Measurements from ENCODE around the gene FAM219A. TPM values are rescaled to one million over a fixed set of nuclear protein-coding genes. Genes with fewer than 3 reads are reported as not detected.

The FAM219A gene
- total and polyA plus RNA-seq, 7 experiments from 2014 or later, result 0.67 to 14.6 (median 12.4) TPM

- ChIA-PET CTCF (no interaction called here), POLR2A (no interaction called here)
- Mint-ChIP-seq H3K9me3 (no peaks in the 10 kb centered on the region), H3K36me3 (peaks cover 0 to 17% (median 0%) of the 10 kb centered on the region in 5 donors), H3K27ac (no peak overlapping the region), H3K27me3 (no peaks in the 10 kb centered on the region), H3K4me1 (peaks cover 0 to 7% (median 0%) of the 10 kb centered on the region in 7 donors), H3K4me3 (no peak overlapping the region)
- no peak for ATAC-seq
- no peak for DNase-seq
- Histone ChIP-seq H3K9me3 (ENCODE audit: control insufficient read depth in 2 of 3, low read length in 3 of 3) (no peaks in the 10 kb centered on the region), H3K27ac (ENCODE audit: low read depth, low read length) (no peak overlapping the region), H3K27me3 (ENCODE audit: control insufficient read depth in 2 of 2, insufficient read depth in 2 of 2, low read length in 2 of 2) (no peaks in the 10 kb centered on the region), H3K36me3 (ENCODE audit: control insufficient read depth in 2 of 3, insufficient read depth in 3 of 3, low read length in 3 of 3) (no peaks in the 10 kb centered on the region), H3K4me1 (ENCODE audit: control insufficient read depth in 2 of 2, insufficient read depth in 2 of 2, low read length in 2 of 2) (no peaks in the 10 kb centered on the region), H3K4me3 (ENCODE audit: low read length) (no peak overlapping the region)
- intact Hi-C loops (cut with micrococcal nuclease), result no loop called here
Measured at GRCh38 chr9:34419716-34420504, 38.5 kb downstream of the FAM219A start.

- Mint-ChIP-seq H3K4me3 (no peak overlapping the region), H3K9me3 (peaks cover 0 to 2% (median 0%) of the 10 kb centered on the region in 11 donors), H3K27me3 (no peaks in the 10 kb centered on the region), H3K4me1 (peaks cover 0 to 2% (median 0%) of the 10 kb centered on the region in 7 donors), H3K36me3 (peaks cover 0 to 15% (median 0%) of the 10 kb centered on the region in 5 donors), H3K27ac (no peak overlapping the region)
- POLR2A ChIA-PET, result no interaction called here
- ATAC-seq (no peak), DNase-seq (no peak)
- Histone ChIP-seq H3K4me1 (ENCODE audit: control insufficient read depth in 2 of 2, insufficient read depth in 2 of 2, low read length in 2 of 2) (no peaks in the 10 kb centered on the region), H3K36me3 (ENCODE audit: control insufficient read depth in 2 of 3, insufficient read depth in 3 of 3, low read length in 3 of 3) (no peaks in the 10 kb centered on the region), H3K9me3 (ENCODE audit: control insufficient read depth in 2 of 3, low read length in 3 of 3) (no peaks in the 10 kb centered on the region), H3K27me3 (ENCODE audit: control insufficient read depth in 2 of 2, insufficient read depth in 2 of 2, low read length in 2 of 2) (no peaks in the 10 kb centered on the region), H3K27ac (ENCODE audit: low read depth, low read length) (no peak overlapping the region), H3K4me3 (ENCODE audit: low read length) (no peak overlapping the region)
- CTCF ChIA-PET, result no interaction called here
- intact Hi-C loops (cut with micrococcal nuclease), result no loop called here
Measured at GRCh38 chr9:34417734-34418133, 40.6 kb downstream of the FAM219A start.

- ChIA-PET POLR2A (no interaction called here), CTCF (interaction anchor here (1.5 kb wide), 1 partner anchor 9 kb away, joined by 5 read pairs; no protein-coding TSS in a partner anchor)
- no peaks in the 10 kb centered on the region for H3K27me3 ChIP-seq (ENCODE audit: control insufficient read depth in 2 of 2, insufficient read depth in 2 of 2, low read length in 2 of 2)
- H3K4me1 Mint-ChIP-seq, result peaks cover 0 to 14% (median 0%) of the 10 kb centered on the region in 7 donors
- no peaks in the 10 kb centered on the region for H3K27me3 Mint-ChIP-seq
- no peak overlapping the region for H3K27ac ChIP-seq (ENCODE audit: low read depth, low read length)
- no peak for ATAC-seq
- H3K9me3 ChIP-seq (ENCODE audit: control insufficient read depth in 2 of 3, low read length in 3 of 3), result no peaks in the 10 kb centered on the region
- H3K9me3 Mint-ChIP-seq, result peaks cover 0 to 6% (median 0%) of the 10 kb centered on the region in 11 donors
- H3K36me3 Mint-ChIP-seq, result peaks cover 0 to 21% (median 5%) of the 10 kb centered on the region in 5 donors
- no peak overlapping the region for H3K27ac Mint-ChIP-seq
- no peak overlapping the region for H3K4me3 ChIP-seq (ENCODE audit: low read length)
- intact Hi-C loops (cut with micrococcal nuclease), result no loop called here
- H3K36me3 ChIP-seq (ENCODE audit: control insufficient read depth in 2 of 3, insufficient read depth in 3 of 3, low read length in 3 of 3), result no peaks in the 10 kb centered on the region
- peak in 6 of 9 donors; percentile 5 to 36 (median 20) for DNase-seq
- no peaks in the 10 kb centered on the region for H3K4me1 ChIP-seq (ENCODE audit: control insufficient read depth in 2 of 2, insufficient read depth in 2 of 2, low read length in 2 of 2)
- no peak overlapping the region for H3K4me3 Mint-ChIP-seq
Measured at GRCh38 chr9:34413231-34413852, 45.0 kb downstream of the FAM219A start.

DNA sequence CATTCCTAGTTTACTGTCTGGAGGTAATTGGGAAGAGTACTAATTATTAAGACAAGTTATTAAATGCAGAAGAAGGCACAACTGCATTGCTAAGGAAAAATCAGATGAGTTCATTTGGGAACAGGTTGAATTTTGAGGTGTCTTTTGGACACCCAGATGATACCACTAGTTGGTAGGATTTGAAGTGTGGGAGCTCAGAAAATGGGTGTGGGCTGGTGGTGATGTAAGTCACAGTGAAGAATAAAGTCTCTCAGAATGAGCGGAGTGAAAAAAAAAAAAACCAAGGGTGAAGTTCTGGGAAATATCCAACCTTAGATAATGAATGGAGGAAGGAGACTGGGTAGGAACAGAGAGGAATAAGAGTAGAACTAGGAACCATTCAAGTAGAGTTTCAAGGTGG lies 46.0 kb downstream of the FAM219A start:
- CTCF ChIA-PET, result interaction anchor here (1.5 kb wide), 1 partner anchor 8 kb away, joined by 5 read pairs; no protein-coding TSS in a partner anchor
- intact Hi-C loops (cut with micrococcal nuclease), result no loop called here
- DNase-seq (no peak), ATAC-seq (no peak)
- Mint-ChIP-seq H3K27ac (no peak overlapping the region), H3K36me3 (peaks cover 0 to 14% (median 5%) of the 10 kb centered on the region in 5 donors), H3K27me3 (no peaks in the 10 kb centered on the region), H3K4me1 (peaks cover 0 to 14% (median 0%) of the 10 kb centered on the region in 7 donors), H3K9me3 (peaks cover 0 to 6% (median 0%) of the 10 kb centered on the region in 11 donors), H3K4me3 (no peak overlapping the region)
- Histone ChIP-seq H3K4me3 (ENCODE audit: low read length) (no peak overlapping the region), H3K9me3 (ENCODE audit: control insufficient read depth in 2 of 3, low read length in 3 of 3) (no peaks in the 10 kb centered on the region), H3K27ac (ENCODE audit: low read depth, low read length) (no peak overlapping the region), H3K27me3 (ENCODE audit: control insufficient read depth in 2 of 2, insufficient read depth in 2 of 2, low read length in 2 of 2) (no peaks in the 10 kb centered on the region), H3K4me1 (ENCODE audit: control insufficient read depth in 2 of 2, insufficient read depth in 2 of 2, low read length in 2 of 2) (no peaks in the 10 kb centered on the region), H3K36me3 (ENCODE audit: control insufficient read depth in 2 of 3, insufficient read depth in 3 of 3, low read length in 3 of 3) (no peaks in the 10 kb centered on the region)
- POLR2A ChIA-PET, result interaction anchor here (0.6 kb wide), 1 partner anchor 61 kb away, joined by 3 read pairs; no protein-coding TSS in a partner anchor

- Histone ChIP-seq H3K27me3 (ENCODE audit: control insufficient read depth in 2 of 2, insufficient read depth in 2 of 2, low read length in 2 of 2) (no peaks in the 10 kb centered on the region), H3K36me3 (ENCODE audit: control insufficient read depth in 2 of 3, insufficient read depth in 3 of 3, low read length in 3 of 3) (no peaks in the 10 kb centered on the region), H3K4me3 (ENCODE audit: low read length) (no peak overlapping the region), H3K9me3 (ENCODE audit: control insufficient read depth in 2 of 3, low read length in 3 of 3) (no peaks in the 10 kb centered on the region), H3K27ac (ENCODE audit: low read depth, low read length) (no peak overlapping the region), H3K4me1 (ENCODE audit: control insufficient read depth in 2 of 2, insufficient read depth in 2 of 2, low read length in 2 of 2) (no peaks in the 10 kb centered on the region)
- peaks cover 0 to 18% (median 5%) of the 10 kb centered on the region in 5 donors for H3K36me3 Mint-ChIP-seq
- H3K4me1 Mint-ChIP-seq, result peaks cover 0 to 14% (median 0%) of the 10 kb centered on the region in 7 donors
- H3K9me3 Mint-ChIP-seq, result peaks cover 0 to 6% (median 0%) of the 10 kb centered on the region in 11 donors
- H3K27me3 Mint-ChIP-seq, result no peaks in the 10 kb centered on the region
- ChIA-PET POLR2A (no interaction called here), CTCF (no interaction called here)
- intact Hi-C loops (cut with micrococcal nuclease), result loop anchor here in 1 of 2 donors (10.0 kb wide), 1 partner anchor 186 kb away; no protein-coding TSS in a partner anchor
- no peak overlapping the region for H3K4me3 Mint-ChIP-seq
- H3K27ac Mint-ChIP-seq, result no peak overlapping the region
- ATAC-seq, result no peak
- DNase-seq, result no peak
Measured at GRCh38 chr9:34409154-34409553, 49.2 kb downstream of the FAM219A start.

DNA sequence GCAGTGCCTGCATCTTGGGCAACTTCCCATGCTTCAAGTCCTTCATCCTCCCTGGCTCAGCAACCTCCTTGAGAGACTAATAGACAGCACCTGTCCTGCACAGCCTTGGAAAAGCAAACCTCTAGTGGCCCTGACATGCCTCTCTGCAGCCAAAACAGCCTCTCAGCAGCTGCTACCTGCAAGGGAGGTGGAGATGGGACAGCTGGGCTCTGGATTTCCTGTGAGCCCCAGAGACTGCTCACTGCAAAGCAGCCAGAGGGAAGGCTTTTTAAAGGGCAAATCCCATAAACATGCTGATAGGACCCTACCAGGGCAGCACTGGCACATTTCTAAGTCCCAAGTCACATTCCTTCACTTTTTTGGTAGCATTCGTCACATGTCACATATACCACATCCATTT lies 50.2 kb downstream of the FAM219A start:
- no peaks in the 10 kb centered on the region for H3K27me3 Mint-ChIP-seq
- Histone ChIP-seq H3K27me3 (ENCODE audit: control insufficient read depth in 2 of 2, insufficient read depth in 2 of 2, low read length in 2 of 2) (no peaks in the 10 kb centered on the region), H3K36me3 (ENCODE audit: control insufficient read depth in 2 of 3, insufficient read depth in 3 of 3, low read length in 3 of 3) (peaks cover 0 to 3% (median 0%) of the 10 kb centered on the region in 3 experiments), H3K4me3 (ENCODE audit: low read length) (no peak overlapping the region), H3K27ac (ENCODE audit: low read depth, low read length) (no peak overlapping the region), H3K9me3 (ENCODE audit: control insufficient read depth in 2 of 3, low read length in 3 of 3) (no peaks in the 10 kb centered on the region), H3K4me1 (ENCODE audit: control insufficient read depth in 2 of 2, insufficient read depth in 2 of 2, low read length in 2 of 2) (no peaks in the 10 kb centered on the region)
- ChIA-PET POLR2A (no interaction called here), CTCF (no interaction called here)
- H3K4me3 Mint-ChIP-seq, result no peak overlapping the region
- peaks cover 0 to 6% (median 0%) of the 10 kb centered on the region in 11 donors for H3K9me3 Mint-ChIP-seq
- peaks cover 0 to 18% (median 8%) of the 10 kb centered on the region in 5 donors for H3K36me3 Mint-ChIP-seq
- no peak for DNase-seq
- intact Hi-C loops (cut with micrococcal nuclease), result loop anchor here in 1 of 2 donors (10.0 kb wide), 1 partner anchor 187 kb away; no protein-coding TSS in a partner anchor
- H3K4me1 Mint-ChIP-seq, result peaks cover 0 to 14% (median 0%) of the 10 kb centered on the region in 7 donors
- ATAC-seq, result no peak
- H3K27ac Mint-ChIP-seq, result no peak overlapping the region

Measured in naive thymus-derived CD4-positive, alpha-beta T cell (primary cell).